Measurements from ENCODE around the gene CTDSP1. TPM values are rescaled to one million over a fixed set of nuclear protein-coding genes. Genes with fewer than 3 reads are reported as not detected.
A peak's percentile ranks its signal among the peaks of the same experiment; 100 is the strongest.

The CTDSP1 gene
- polyA plus RNA-seq, 2 of the 4 experiments (the other 2 are of a cell fraction) = 39.5 to 50.3 TPM

DNA sequence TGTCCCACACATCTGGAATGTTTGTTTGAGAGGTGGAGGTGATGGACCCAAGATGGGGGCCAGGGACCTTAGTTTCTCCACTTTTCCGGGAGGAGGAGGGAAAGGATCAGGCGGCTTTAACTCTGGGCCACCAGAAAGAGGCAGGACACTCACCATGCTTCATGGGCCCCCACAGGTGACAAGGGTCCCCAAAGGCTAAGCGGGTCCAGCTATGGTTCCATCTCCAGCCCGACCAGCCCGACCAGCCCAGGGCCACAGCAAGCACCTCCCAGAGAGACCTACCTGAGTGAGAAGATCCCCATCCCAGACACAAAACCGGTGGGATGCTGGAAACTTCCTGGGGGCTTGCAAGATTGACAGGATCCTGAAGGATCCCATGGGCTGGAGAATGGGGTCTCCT, 16.9 kb upstream of the CTDSP1 start:
- Histone ChIP-seq H3K4me3 (no peak overlapping the region), H3K4me1 (peaks cover 17% of the 10 kb centered on the region), H3K9me3 (no peaks in the 10 kb centered on the region), H3K4me2 (no peak overlapping the region), H3K27ac (no peak overlapping the region)
- WGBS (ENCODE audit: missing lambda C conversion rate) = 86% methylated on average over 3 of the region's 6 CpGs
- CTCF ChIA-PET = interaction anchor here (1.1 to 2.1 kb wide), 4 partner anchors 10 to 90 kb away, joined by 3 to 8 read pairs (median 4); partner anchors contain the start of genes CATIP and TMBIM1
- no peak for ATAC-seq
- POLR2A ChIA-PET = no interaction called here
- FAIRE-seq = no peak
- DNase-seq (ENCODE audit: low read depth in 1 of 2, low spot score in 1 of 2) = no peak
- TF ChIP-seq MAZ (IDR thresholded peaks at IDR 0.05; ENCODE audit: borderline replicate concordance, low read depth, low read length) (no peak), POLR2A (IDR thresholded peaks at IDR 0.05; ENCODE audit: low read length) (no peak), ZNF302 (CRISPR knock-in tag; IDR thresholded peaks at IDR 0.05) (no peak), CHD4 (IDR thresholded peaks at IDR 0.05; ENCODE audit: borderline replicate concordance) (no peak), JUNB (IDR thresholded peaks at IDR 0.05) (no peak)

- ATAC-seq (no peak), DNase-seq (ENCODE audit: low read depth in 1 of 2, low spot score in 1 of 2) (no peak), FAIRE-seq (no peak)
- WGBS (ENCODE audit: missing lambda C conversion rate) = 82% methylated on average over 8 of the region's 10 CpGs
- CTCF ChIA-PET = interaction anchor here (1.2 to 2.1 kb wide), 5 partner anchors 9 to 82 kb away, joined by 3 to 8 read pairs (median 3); partner anchors contain the start of gene CATIP
- Histone ChIP-seq H3K27ac (peak overlapping the region; percentile 33 to 73; a peak in 4 of 6 replicates), H3K4me2 (no peak overlapping the region), H3K4me3 (no peak overlapping the region), H3K4me1 (peaks cover 17% of the 10 kb centered on the region), H3K9me3 (no peaks in the 10 kb centered on the region)
- POLR2A ChIA-PET = no interaction called here
- TF ChIP-seq FOSL2 (IDR thresholded peaks at IDR 0.05) (no peak), FOSL2 (CRISPR knock-in tag; IDR thresholded peaks at IDR 0.05) (0 out of 2 replicates have a peak, but pooled peaks have one; percentile 14), POLR2A (IDR thresholded peaks at IDR 0.05; ENCODE audit: low read length) (no peak), FOXS1 (CRISPR knock-in tag; IDR thresholded peaks at IDR 0.05) (no peak), RARB (CRISPR knock-in tag; IDR thresholded peaks at IDR 0.05) (no peak), MAX (IDR thresholded peaks at IDR 0.05) (peak; percentile 16; the same call in 1 of the 2 replicates), JUN (IDR thresholded peaks at IDR 0.05) (no peak), HOXB13 (CRISPR knock-in tag; IDR thresholded peaks at IDR 0.05; ENCODE audit: low read depth) (no peak), ZC3H11A (IDR thresholded peaks at IDR 0.05) (no peak)
These were observed 15.7 kb upstream of the CTDSP1 start for GRCh38 chr2:218383892-218384519.

- Histone ChIP-seq H3K4me2 (no peak overlapping the region), H3K4me3 (no peak overlapping the region), H3K27ac (peak overlapping the region in 1 of 2 experiments; percentile 73; a peak in 3 of 6 replicates), H3K9me3 (no peaks in the 10 kb centered on the region), H3K4me1 (peaks cover 17% of the 10 kb centered on the region)
- ATAC-seq = no peak
- DNase-seq (ENCODE audit: low read depth in 1 of 2, low spot score in 1 of 2) = no peak
- ChIA-PET CTCF (interaction anchor here (0.7 to 2.9 kb wide), 5 partner anchors 10 to 83 kb away, joined by 3 to 12 read pairs (median 5); partner anchors contain the start of gene CATIP), POLR2A (no interaction called here)
- TF ChIP-seq SREBF2 (IDR thresholded peaks at IDR 0.05) = no peak
- TF ChIP-seq BHLHE40 (IDR thresholded peaks at IDR 0.05; ENCODE audit: low read depth, low read length) = no peak
- TF ChIP-seq ZFP36 (IDR thresholded peaks at IDR 0.05; ENCODE audit: borderline replicate concordance, partially characterized antibody) = no peak
- TF ChIP-seq HMGXB4 (CRISPR knock-in tag; IDR thresholded peaks at IDR 0.05; ENCODE audit: borderline replicate concordance) = no peak
- TF ChIP-seq, protein P1, sequence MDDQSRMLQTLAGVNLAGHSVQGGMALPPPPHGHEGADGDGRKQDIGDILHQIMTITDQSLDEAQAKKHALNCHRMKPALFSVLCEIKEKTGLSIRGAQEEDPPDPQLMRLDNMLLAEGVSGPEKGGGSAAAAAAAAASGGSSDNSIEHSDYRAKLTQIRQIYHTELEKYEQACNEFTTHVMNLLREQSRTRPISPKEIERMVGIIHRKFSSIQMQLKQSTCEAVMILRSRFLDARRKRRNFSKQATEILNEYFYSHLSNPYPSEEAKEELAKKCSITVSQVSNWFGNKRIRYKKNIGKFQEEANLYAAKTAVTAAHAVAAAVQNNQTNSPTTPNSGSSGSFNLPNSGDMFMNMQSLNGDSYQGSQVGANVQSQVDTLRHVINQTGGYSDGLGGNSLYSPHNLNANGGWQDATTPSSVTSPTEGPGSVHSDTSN (IDR thresholded peaks at IDR 0.05) = no peak
- TF ChIP-seq RAD21 (conservative IDR thresholded peaks at IDR 0.05 in 1 of 2, IDR thresholded peaks at IDR 0.05 in 1 of 2) = no peak
- TF ChIP-seq KDM5A (IDR thresholded peaks at IDR 0.05) = no peak
- no peak for TF ChIP-seq MAX (IDR thresholded peaks at IDR 0.05)
- no peak for TF ChIP-seq TP53 (CRISPR knock-in tag; IDR thresholded peaks at IDR 0.05)
- TF ChIP-seq, protein P2, sequence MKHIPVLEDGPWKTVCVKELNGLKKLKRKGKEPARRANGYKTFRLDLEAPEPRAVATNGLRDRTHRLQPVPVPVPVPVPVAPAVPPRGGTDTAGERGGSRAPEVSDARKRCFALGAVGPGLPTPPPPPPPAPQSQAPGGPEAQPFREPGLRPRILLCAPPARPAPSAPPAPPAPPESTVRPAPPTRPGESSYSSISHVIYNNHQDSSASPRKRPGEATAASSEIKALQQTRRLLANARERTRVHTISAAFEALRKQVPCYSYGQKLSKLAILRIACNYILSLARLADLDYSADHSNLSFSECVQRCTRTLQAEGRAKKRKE (CRISPR knock-in tag; IDR thresholded peaks at IDR 0.05; ENCODE audit: low read depth) = no peak
- TF ChIP-seq EP300 (IDR thresholded peaks at IDR 0.05) = no peak
- TF ChIP-seq MAFK (IDR thresholded peaks at IDR 0.05; ENCODE audit: partially characterized antibody) = no peak
- 66% methylated on average over 6 of the region's 9 CpGs for WGBS (ENCODE audit: missing lambda C conversion rate)
- no peak for FAIRE-seq
These were observed 14.7 kb upstream of the CTDSP1 start for GRCh38 chr2:218384975-218385374.
